Kidney (tissue), 14 donors: ENCODE results near the gene RNF13. TPM values are rescaled to one million over a fixed set of nuclear protein-coding genes. Genes with fewer than 3 reads are reported as not detected.

Experiments used
- DNase-seq, 5 donors: peaks; one replicate each; pipeline ENCODE4 v3.0.0-alpha.2; 2013 to 2020
- FAIRE-seq: peaks from 2 replicates; lab custom pipeline; 2012; peaks lifted over from hg19 to GRCh38; lab: Jason Lieb, UNC
- H3K27ac ChIP-seq, 2 donors: one replicate each; pipeline ENCODE4 v1.7.0; 2013; ENCODE audit warnings: low read depth in 2 of 2, low read length in 2 of 2, inconsistent platforms in 1 of 2
- H3K27me3 ChIP-seq: one replicate; pipeline ENCODE4 v1.7.1; 2013; ENCODE audit warnings: low read length, inconsistent platforms; ENCODE audit not compliant: control insufficient read depth, insufficient read depth
- H3K36me3 ChIP-seq, 3 donors: one replicate each; pipeline versions ENCODE4 v1.7.0 to v1.7.1; 2013; ENCODE audit warnings: low read length in 3 of 3, control low read depth in 1 of 3, inconsistent platforms in 1 of 3; ENCODE audit not compliant: insufficient read depth in 3 of 3, control insufficient read depth in 2 of 3
- H3K4me1 ChIP-seq, 3 donors: one replicate each; pipeline versions ENCODE4 v1.7.0 to v1.7.1; 2013; ENCODE audit warnings: low read length in 3 of 3, inconsistent platforms in 1 of 3, low read depth in 1 of 3; ENCODE audit not compliant: control insufficient read depth in 2 of 3, insufficient read depth in 2 of 3
- H3K4me3 ChIP-seq, 3 donors: one replicate each; pipeline versions ENCODE4 v1.7.0 to v1.8.1; 2013; ENCODE audit warnings: low read length in 3 of 3, control low read depth in 1 of 3, inconsistent platforms in 1 of 3
- H3K9ac ChIP-seq, 3 donors: one replicate each; pipeline versions ENCODE4 v1.7.0 to v1.7.1; 2013; ENCODE audit warnings: low read length in 3 of 3, control low read depth in 1 of 3, inconsistent platforms in 1 of 3
- H3K9me3 ChIP-seq, 3 donors: one replicate each; pipeline versions ENCODE4 v1.7.0 to v1.7.1; 2013; ENCODE audit warnings: low read length in 3 of 3, control low read depth in 1 of 3, inconsistent platforms in 1 of 3; ENCODE audit not compliant: control insufficient read depth in 2 of 3, insufficient read depth in 1 of 3
- intact Hi-C: fragments of 100-400 bp; cut with DNase I; formaldehyde crosslinking; loops from one replicate; pipeline ENCODE4 v1.11.1; 2022
- polyA plus RNA-seq: library from polyadenylated mRNA; stranded (reverse); fragments of 350-450 nt; fragmentation: Illumina TruSeq; extraction: RNeasy Lipid Tissue Mini Kit (QIAGEN cat#74804); gene quantifications from one replicate; pipeline ENCODE4 v1.2.3, GENCODE V29; 2014; ENCODE audit warnings: low read depth, low replicate concordance; ENCODE audit not compliant: insufficient read depth
- total RNA-seq: library from RNA; stranded (reverse); fragmentation: NEBNext Ultra II Directional; extraction: Animal tissue kit (Norgen Biotek cat#: 25700); gene quantifications from one replicate; pipeline ENCODE4 v1.2.1, GENCODE V29; 2021
- TF ChIP-seq, protein P1 (sequence below): IDR thresholded peaks from 3 replicates; pipeline ENCODE4 v1.5.1; 2012; ENCODE audit warnings: mild to moderate bottlenecking, moderate library complexity, borderline replicate concordance; ENCODE audit not compliant: insufficient read depth; ENCODE audit errors: extremely low read depth
- donor health status: control.
- donor health status: control.
- donor health status: control.
- donor health status: control.
- donor health status: control.
- donor health status: DM: yes; HTN: yes; CAD: no.
- donor health status: Normal renal cell carcinoma (clear cell type).

Gene RNF13
- total and polyA plus RNA-seq, 2 donors from 2014 or later = 54.1 to 87.1 TPM

- H3K27ac ChIP-seq = no peak overlapping the region
- no peak overlapping the region for H3K4me3 ChIP-seq
- no peaks in the 10 kb centered on the region for H3K9me3 ChIP-seq
- H3K4me1 ChIP-seq = no peaks in the 10 kb centered on the region
- H3K27me3 ChIP-seq = no peaks in the 10 kb centered on the region
- FAIRE-seq (no peak), DNase-seq (no peak)
- TF ChIP-seq, protein P1, sequence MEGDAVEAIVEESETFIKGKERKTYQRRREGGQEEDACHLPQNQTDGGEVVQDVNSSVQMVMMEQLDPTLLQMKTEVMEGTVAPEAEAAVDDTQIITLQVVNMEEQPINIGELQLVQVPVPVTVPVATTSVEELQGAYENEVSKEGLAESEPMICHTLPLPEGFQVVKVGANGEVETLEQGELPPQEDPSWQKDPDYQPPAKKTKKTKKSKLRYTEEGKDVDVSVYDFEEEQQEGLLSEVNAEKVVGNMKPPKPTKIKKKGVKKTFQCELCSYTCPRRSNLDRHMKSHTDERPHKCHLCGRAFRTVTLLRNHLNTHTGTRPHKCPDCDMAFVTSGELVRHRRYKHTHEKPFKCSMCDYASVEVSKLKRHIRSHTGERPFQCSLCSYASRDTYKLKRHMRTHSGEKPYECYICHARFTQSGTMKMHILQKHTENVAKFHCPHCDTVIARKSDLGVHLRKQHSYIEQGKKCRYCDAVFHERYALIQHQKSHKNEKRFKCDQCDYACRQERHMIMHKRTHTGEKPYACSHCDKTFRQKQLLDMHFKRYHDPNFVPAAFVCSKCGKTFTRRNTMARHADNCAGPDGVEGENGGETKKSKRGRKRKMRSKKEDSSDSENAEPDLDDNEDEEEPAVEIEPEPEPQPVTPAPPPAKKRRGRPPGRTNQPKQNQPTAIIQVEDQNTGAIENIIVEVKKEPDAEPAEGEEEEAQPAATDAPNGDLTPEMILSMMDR = no peak
- no peaks in the 10 kb centered on the region for H3K36me3 ChIP-seq
- no peak overlapping the region for H3K9ac ChIP-seq
- intact Hi-C loops = no loop called here
Observed at GRCh38 chr3:149920119-149920518, 107.1 kb downstream of the RNF13 start.

DNA sequence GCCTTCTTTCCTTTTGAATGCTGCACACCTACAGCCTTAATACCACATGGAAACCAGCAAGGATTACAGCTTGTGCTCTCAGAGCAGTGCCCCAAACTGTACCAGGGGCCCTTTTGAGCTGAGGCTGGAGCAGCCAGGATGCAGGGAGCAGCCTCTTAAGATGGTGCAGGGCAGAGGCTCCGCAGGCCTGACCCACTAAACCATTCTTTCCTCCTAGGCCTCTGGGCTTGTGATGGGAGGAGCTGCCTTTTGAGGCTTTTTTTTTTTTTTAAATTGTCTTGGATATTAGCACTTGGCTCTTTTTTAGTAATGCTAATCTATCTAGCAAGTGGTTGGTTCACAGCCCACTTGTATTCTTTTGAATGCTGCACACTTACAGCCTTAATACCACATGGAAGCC, 120.0 kb downstream of the RNF13 start:
- no peak for DNase-seq
- TF ChIP-seq, protein P1 = no peak
- Histone ChIP-seq H3K36me3 (no peaks in the 10 kb centered on the region), H3K27ac (no peak overlapping the region), H3K4me3 (no peak overlapping the region), H3K9ac (no peak overlapping the region), H3K4me1 (peaks cover 0 to 4% (median 0%) of the 10 kb centered on the region in 3 donors), H3K9me3 (no peaks in the 10 kb centered on the region), H3K27me3 (no peaks in the 10 kb centered on the region)
- FAIRE-seq = no peak
- intact Hi-C loops = no loop called here

DNA sequence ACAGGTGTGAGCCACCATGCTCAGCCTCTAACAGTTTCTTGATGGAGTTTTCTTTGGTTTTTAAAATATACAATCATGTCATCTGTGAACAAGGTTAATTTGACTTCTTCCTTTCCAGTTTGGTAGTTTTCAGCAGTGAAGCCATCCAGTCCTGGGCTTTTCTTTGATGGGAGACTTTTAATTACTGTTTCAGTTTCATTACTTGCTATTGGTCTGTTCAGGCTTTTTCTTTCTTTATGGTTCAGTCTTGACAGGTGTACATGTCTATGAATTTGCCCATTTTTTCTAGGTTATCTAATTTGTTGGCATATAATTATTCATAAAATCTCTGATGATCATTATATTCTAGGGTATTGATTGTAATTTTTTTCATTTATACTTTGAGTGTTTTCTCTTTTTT, 120.8 kb downstream of the RNF13 start:
- intact Hi-C loops = no loop called here
- no peaks in the 10 kb centered on the region for H3K27me3 ChIP-seq
- DNase-seq (no peak), FAIRE-seq (no peak)
- no peak overlapping the region for H3K4me3 ChIP-seq
- TF ChIP-seq, protein P1 = no peak
- H3K27ac ChIP-seq = no peak overlapping the region
- H3K9ac ChIP-seq = no peak overlapping the region
- H3K4me1 ChIP-seq = peaks cover 0 to 4% (median 0%) of the 10 kb centered on the region in 3 donors
- H3K36me3 ChIP-seq = no peaks in the 10 kb centered on the region
- H3K9me3 ChIP-seq = no peaks in the 10 kb centered on the region

DNA sequence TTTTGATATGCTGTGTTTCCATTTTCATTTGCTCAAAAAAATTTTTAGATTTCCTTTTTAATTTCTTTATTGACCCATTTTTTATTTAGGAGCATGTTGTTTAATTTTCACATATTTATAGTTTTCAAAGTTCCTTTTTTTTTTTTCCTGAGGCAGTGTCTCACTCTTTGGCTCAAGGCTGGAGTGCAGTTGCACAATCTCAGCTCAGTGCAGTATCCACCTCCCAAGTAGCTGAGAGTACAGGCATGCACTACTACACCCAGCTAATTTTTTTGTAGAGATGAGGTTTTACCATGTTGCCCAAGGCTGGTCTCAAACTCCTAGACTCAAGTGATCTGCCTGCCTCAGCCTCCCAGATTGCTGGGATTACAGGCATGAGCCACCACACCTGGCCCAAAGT, 121.5 kb downstream of the RNF13 start:
- no peak overlapping the region for H3K27ac ChIP-seq

More for the DNA sequence above, 121.5 kb downstream of the RNF13 start:
- TF ChIP-seq, protein P1 = no peak
- H3K4me3 ChIP-seq = no peak overlapping the region
- no peaks in the 10 kb centered on the region for H3K27me3 ChIP-seq
- DNase-seq (no peak), FAIRE-seq (no peak)
- no peaks in the 10 kb centered on the region for H3K9me3 ChIP-seq
- intact Hi-C loops = no loop called here
- no peaks in the 10 kb centered on the region for H3K36me3 ChIP-seq
- H3K9ac ChIP-seq = no peak overlapping the region
- peaks cover 0 to 4% (median 0%) of the 10 kb centered on the region in 3 donors for H3K4me1 ChIP-seq
